Inflammatory macrophage treated with lipopolysaccharide for 1 hour (primary cell): ENCODE data around the gene PUS3.

Source experiments
- DNase-seq, 2 donors: peaks; one replicate each; pipeline ENCODE4 v3.0.0-alpha.2; 2020 to 2022

Gene PUS3

GRCh38 chr11:125902927-125903710, at the start of gene PUS3:
TSS of gene PUS3 (minus strand) at chr11:125903206. CDS start at chr11:125896284, 6,922 bp downstream.
- peak; percentile 82 to 89 for DNase-seq

- no peak for DNase-seq
Measured at GRCh38 chr11:125952559-125952958, 49.6 kb upstream of the PUS3 start.

- no peak for DNase-seq
Measured at GRCh38 chr11:125951731-125952130, 48.7 kb upstream of the PUS3 start.

- no peak for DNase-seq
Measured at GRCh38 chr11:125950696-125951651, 48.0 kb upstream of the PUS3 start.

GRCh38 chr11:125950178-125950490, 47.1 kb upstream of the PUS3 start:
- DNase-seq: no peak

GRCh38 chr11:125949271-125950177, 46.5 kb upstream of the PUS3 start:
- DNase-seq: no peak

- no peak for DNase-seq
Measured at GRCh38 chr11:125948278-125949051, 45.5 kb upstream of the PUS3 start.

GRCh38 chr11:125947419-125948277, 44.6 kb upstream of the PUS3 start:
- DNase-seq: no peak

- DNase-seq: no peak
Measured at GRCh38 chr11:125946712-125947418, 43.9 kb upstream of the PUS3 start.

GRCh38 chr11:125945797-125946520, 43.0 kb upstream of the PUS3 start, which contains the start of gene VSIG10L2:
TSS of gene VSIG10L2 (plus strand) at chr11:125946044. CDS start at chr11:125946056, 12 bp downstream.
- no peak for DNase-seq

- DNase-seq: no peak
Measured at GRCh38 chr11:125945011-125945796, 42.2 kb upstream of the PUS3 start.

- no peak for DNase-seq
Measured at GRCh38 chr11:125944350-125945010, 41.5 kb upstream of the PUS3 start.

- DNase-seq: no peak
Measured at GRCh38 chr11:125943661-125944349, 40.8 kb upstream of the PUS3 start.

- no peak for DNase-seq
Measured at GRCh38 chr11:125942771-125943428, 39.9 kb upstream of the PUS3 start.

GRCh38 chr11:125941619-125942611, 38.9 kb upstream of the PUS3 start:
- no peak for DNase-seq

GRCh38 chr11:125941267-125941618, 38.2 kb upstream of the PUS3 start:
- DNase-seq: no peak
